Liver (tissue), 9 donors: ENCODE results near the gene SNRNP48. TPM values are rescaled to one million over a fixed set of nuclear protein-coding genes. Genes with fewer than 3 reads are reported as not detected.

Source experiments
- DNase-seq: peaks from one replicate; pipeline ENCODE4 v3.0.0-alpha.2; 2017; ENCODE audit warnings: low spot score
- H3K27ac ChIP-seq, 2 donors: one replicate each; pipeline ENCODE4 v1.7.0; 2013; ENCODE audit warnings: inconsistent platforms in 2 of 2, low read length in 2 of 2, control low read depth in 1 of 2, low read depth in 1 of 2, mild to moderate bottlenecking in 1 of 2
- H3K27me3 ChIP-seq, 4 donors: one replicate each; pipeline versions ENCODE4 v1.6.1 to v1.7.0; 2013; ENCODE audit warnings: low read length in 3 of 4, inconsistent platforms in 1 of 4, mild to moderate bottlenecking in 1 of 4, moderate library complexity in 1 of 4; ENCODE audit not compliant: control insufficient read depth in 4 of 4, insufficient read depth in 4 of 4
- H3K36me3 ChIP-seq, 4 donors: one replicate each; pipeline versions ENCODE4 v1.6.1 to v1.7.0; 2013; ENCODE audit warnings: low read length in 3 of 4, mild to moderate bottlenecking in 3 of 4, low read depth in 1 of 4, moderate library complexity in 1 of 4; ENCODE audit not compliant: control insufficient read depth in 4 of 4, insufficient read depth in 3 of 4
- H3K4me1 ChIP-seq, 4 donors: one replicate each; pipeline versions ENCODE4 v1.6.1 to v1.7.0; 2013; ENCODE audit warnings: low read length in 3 of 4, mild to moderate bottlenecking in 3 of 4, moderate library complexity in 1 of 4; ENCODE audit not compliant: control insufficient read depth in 4 of 4, insufficient read depth in 4 of 4
- H3K4me3 ChIP-seq, 3 donors: one replicate each; pipeline versions ENCODE4 v1.6.1 to v1.7.0; 2013; ENCODE audit warnings: low read length in 3 of 3, control low read depth in 1 of 3, low read depth in 1 of 3, mild to moderate bottlenecking in 1 of 3
- H3K9ac ChIP-seq, 2 donors: one replicate each; pipeline ENCODE4 v1.7.0; 2013; ENCODE audit warnings: low read length in 2 of 2, mild to moderate bottlenecking in 2 of 2, moderate library complexity in 2 of 2, control low read depth in 1 of 2, low read depth in 1 of 2
- H3K9me3 ChIP-seq, 4 donors: one replicate each; pipeline versions ENCODE4 v1.6.1 to v1.7.0; 2013; ENCODE audit warnings: low read length in 3 of 4; ENCODE audit not compliant: control insufficient read depth in 4 of 4
- CTCF ChIP-seq: fragments of 150-350 bp; IDR thresholded peaks from 2 replicates; pipeline ENCODE4 v1.5.1; 2017; ENCODE audit warnings: improper control_type of control experiment, low read depth, low read length; ENCODE audit not compliant: missing input control
- FOXA1 ChIP-seq: IDR thresholded peaks from 2 replicates; pipeline ENCODE4 v1.6.1; 2016; ENCODE audit warnings: antibody characterized with exemption
- HNF4G ChIP-seq: IDR thresholded peaks from 2 replicates; pipeline ENCODE4 v1.6.1; 2016; ENCODE audit warnings: antibody characterized with exemption
- JUND ChIP-seq, 2 donors: IDR thresholded peaks; 2 replicates each; pipeline ENCODE4 v1.6.1; 2016; ENCODE audit warnings: antibody characterized with exemption in 2 of 2
- NR2F2 ChIP-seq: IDR thresholded peaks from 2 replicates; pipeline ENCODE4 v1.6.1; 2016; ENCODE audit warnings: antibody characterized with exemption
- RAD21 ChIP-seq, 2 donors: IDR thresholded peaks; 2 replicates each; pipeline ENCODE4 v1.6.1; 2016; ENCODE audit warnings: antibody characterized with exemption in 2 of 2, mild to moderate bottlenecking in 2 of 2
- RXRA ChIP-seq, 2 donors: IDR thresholded peaks; 2 replicates each; pipeline ENCODE4 v1.6.1; 2017 to 2018; ENCODE audit warnings: antibody characterized with exemption in 2 of 2, mild to moderate bottlenecking in 1 of 2
- SP1 ChIP-seq: IDR thresholded peaks from 2 replicates; pipeline ENCODE4 v1.6.1; 2018; ENCODE audit warnings: antibody characterized with exemption, mild to moderate bottlenecking
- TAF1 ChIP-seq: conservative IDR thresholded peaks from 2 replicates; pipeline ENCODE4 v1.6.1; 2016; ENCODE audit warnings: antibody characterized with exemption, mild to moderate bottlenecking
- ZBTB33 ChIP-seq: IDR thresholded peaks from 2 replicates; pipeline ENCODE4 v1.6.1; 2016; ENCODE audit warnings: antibody characterized with exemption
- WGBS: extraction: QIAGEN DNeasy Blood & Tissue Kit; methylation state at CpG from one replicate; pipeline ENCODE4 v1.1.7; 2013; 5-methylcytosine and 5-hydroxymethylcytosine counted together
- polyA plus RNA-seq, 2 donors: library from polyadenylated mRNA; stranded (reverse) in 1 of 2; unstranded in 1 of 2; fragments of 200-250 nt in 1 of 2; fragments of >200 nt in 1 of 2; fragmentation: Nextera tagmentation in 1 of 2; extraction: Ambion mirVana in 1 of 2; gene quantifications; one replicate each; pipeline versions ENCODE4 v1.2.1 to v1.2.3, GENCODE V29; 2013 to 2015
- total RNA-seq, 2 donors: library from RNA; depleted of rRNA; stranded (reverse); fragments of >200 nt; gene quantifications; one replicate each; pipeline ENCODE4 v1.2.3, GENCODE V29; 2014
- donor health status: healthy.
- donor health status: healthy.
- donor health status: healthy.
- donor health status: healthy.
- donor health status: healthy.

Gene SNRNP48
- total and polyA plus RNA-seq, 4 donors, result 5.0 to 9.7 (median 8.4) TPM

GRCh38 chr6:7644417-7644816, 54.4 kb downstream of the SNRNP48 start (continued):
- no peak for TF ChIP-seq TAF1
- TF ChIP-seq SP1, result no peak
- TF ChIP-seq HNF4G, result no peak

GRCh38 chr6:7646394-7646793, 56.4 kb downstream of the SNRNP48 start:
- Histone ChIP-seq H3K27ac (no peak overlapping the region), H3K4me3 (no peak overlapping the region), H3K9me3 (no peaks in the 10 kb centered on the region), H3K9ac (no peak overlapping the region), H3K27me3 (no peaks in the 10 kb centered on the region), H3K36me3 (no peaks in the 10 kb centered on the region), H3K4me1 (no peaks in the 10 kb centered on the region)
- DNase-seq, result no peak
- TF ChIP-seq NR2F2, result no peak
- WGBS, result 78% methylated on average over 1 of the region's 1 CpG

- no peak overlapping the region for H3K27ac ChIP-seq
- no peaks in the 10 kb centered on the region for H3K4me1 ChIP-seq
- TF ChIP-seq ZBTB33, result no peak
- no peak for TF ChIP-seq NR2F2
- no peak for TF ChIP-seq CTCF
- TF ChIP-seq RXRA (IDR thresholded peaks at IDR 0.05), result no peak
- TF ChIP-seq RAD21 (IDR thresholded peaks at IDR 0.05), result no peak
- no peak for TF ChIP-seq JUND (IDR thresholded peaks at IDR 0.05)
- no peaks in the 10 kb centered on the region for H3K9me3 ChIP-seq
- 87% methylated on average over 1 of the region's 1 CpG for WGBS
- no peak overlapping the region for H3K4me3 ChIP-seq
- no peaks in the 10 kb centered on the region for H3K36me3 ChIP-seq
- no peak for DNase-seq
- H3K27me3 ChIP-seq, result no peaks in the 10 kb centered on the region
- H3K9ac ChIP-seq, result no peak overlapping the region
These were observed 57.5 kb downstream of the SNRNP48 start for GRCh38 chr6:7647504-7647903.

- H3K27ac ChIP-seq, result no peak overlapping the region
- TF ChIP-seq FOXA1 (no peak), JUND (IDR thresholded peaks at IDR 0.05) (no peak)
- no peak overlapping the region for H3K9ac ChIP-seq
- no peaks in the 10 kb centered on the region for H3K9me3 ChIP-seq
- no peaks in the 10 kb centered on the region for H3K4me1 ChIP-seq
- no peaks in the 10 kb centered on the region for H3K27me3 ChIP-seq
- H3K36me3 ChIP-seq, result no peaks in the 10 kb centered on the region
- DNase-seq, result no peak
- 82% methylated on average over 12 of the region's 12 CpGs for WGBS
- no peak overlapping the region for H3K4me3 ChIP-seq
These were observed 59.2 kb downstream of the SNRNP48 start for GRCh38 chr6:7649037-7649810.
